ENCODE results near the gene ORAI3.

DNA sequence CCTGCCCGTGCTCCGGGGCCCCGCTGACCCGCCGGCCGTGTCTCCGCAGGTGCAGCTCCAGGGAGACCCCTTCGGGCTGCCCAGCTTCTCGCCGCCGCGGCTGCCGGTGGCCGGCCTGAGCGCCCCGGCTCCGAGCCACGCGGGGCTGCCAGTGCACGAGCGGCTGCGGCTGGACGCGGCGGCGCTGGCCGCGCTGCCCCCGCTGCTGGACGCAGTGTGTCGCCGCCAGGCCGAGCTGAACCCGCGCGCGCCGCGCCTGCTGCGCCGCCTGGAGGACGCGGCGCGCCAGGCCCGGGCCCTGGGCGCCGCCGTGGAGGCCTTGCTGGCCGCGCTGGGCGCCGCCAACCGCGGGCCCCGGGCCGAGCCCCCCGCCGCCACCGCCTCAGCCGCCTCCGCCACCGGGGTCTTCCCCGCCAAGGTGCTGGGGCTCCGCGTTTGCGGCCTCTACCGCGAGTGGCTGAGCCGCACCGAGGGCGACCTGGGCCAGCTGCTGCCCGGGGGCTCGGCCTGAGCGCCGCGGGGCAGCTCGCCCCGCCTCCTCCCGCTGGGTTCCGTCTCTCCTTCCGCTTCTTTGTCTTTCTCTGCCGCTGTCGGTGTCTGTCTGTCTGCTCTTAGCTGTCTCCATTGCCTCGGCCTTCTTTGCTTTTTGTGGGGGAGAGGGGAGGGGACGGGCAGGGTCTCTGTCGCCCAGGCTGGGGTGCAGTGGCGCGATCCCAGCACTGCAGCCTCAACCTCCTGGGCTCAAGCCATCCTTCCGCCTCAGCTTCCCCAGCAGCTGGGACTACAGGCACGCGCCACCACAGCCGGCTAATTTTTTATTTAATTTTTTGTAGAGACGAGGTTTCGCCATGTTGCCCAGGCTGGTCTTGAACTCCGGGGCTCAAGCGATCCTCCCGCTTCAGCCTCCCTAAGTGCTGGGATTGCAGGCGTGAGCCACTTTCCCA is 46.6 kb upstream of the ORAI3 start:
- TF ChIP-seq EZH2 (IDR thresholded peaks at IDR 0.05; ENCODE audit: insufficient read depth, poor library complexity, severe bottlenecking): no peak
- no peak for TF ChIP-seq EZH2phosphoT487 (IDR thresholded peaks at IDR 0.05; ENCODE audit: insufficient read depth, low read depth)

Measured in GM23248 (cell line).